HG03095 (cell line): ENCODE measurements around the gene MTARC2.
"Not testable (repeated sequence)": the region's sequence is repeated elsewhere in the genome, so short reads cannot be mapped to it uniquely, and the experiment has no call there.

Source experiments
- ATAC-seq: cut with Tn5 transposase; IDR thresholded peaks from one replicate; pipeline ENCODE4 v1.9.1; 2021; ENCODE audit warnings: moderate library complexity; ENCODE audit not compliant: unreplicated experiment

The MTARC2 gene

GRCh38 chr1:220732137-220732536 lies 16.0 kb upstream of the MTARC2 start:
- ATAC-seq, result no peak

GRCh38 chr1:220732621-220733020 lies 15.5 kb upstream of the MTARC2 start:
- no peak for ATAC-seq

GRCh38 chr1:220733086-220733601 lies 15.0 kb upstream of the MTARC2 start:
- peak; percentile 85 for ATAC-seq

- no peak for ATAC-seq
Measured at GRCh38 chr1:220734571-220735326, 13.4 kb upstream of the MTARC2 start.

GRCh38 chr1:220736283-220736682 lies 11.8 kb upstream of the MTARC2 start:
- ATAC-seq, result not testable (repeated sequence)

- ATAC-seq, result no peak
Measured at GRCh38 chr1:220741349-220741748, 6.8 kb upstream of the MTARC2 start.

- ATAC-seq, result no peak
Measured at GRCh38 chr1:220741825-220742224, 6.3 kb upstream of the MTARC2 start.

GRCh38 chr1:220742520-220742919 lies 5.6 kb upstream of the MTARC2 start:
- no peak for ATAC-seq

GRCh38 chr1:220746851-220747250 lies 1.3 kb upstream of the MTARC2 start:
- no peak for ATAC-seq

- ATAC-seq, result peak; percentile 18
Measured at GRCh38 chr1:220747437-220748088, 559 bp upstream of the MTARC2 start.

GRCh38 chr1:220748936-220749335 lies 814 bp downstream of the MTARC2 start:
- ATAC-seq, result no peak

- no peak for ATAC-seq
Measured at GRCh38 chr1:220750131-220750515, 2.0 kb downstream of the MTARC2 start.

GRCh38 chr1:220751111-220751510 lies 3.0 kb downstream of the MTARC2 start:
- ATAC-seq, result no peak

- no peak for ATAC-seq
Measured at GRCh38 chr1:220754212-220754917, 6.2 kb downstream of the MTARC2 start.

GRCh38 chr1:220754918-220755295 lies 6.8 kb downstream of the MTARC2 start:
- ATAC-seq, result no peak

- no peak for ATAC-seq
Measured at GRCh38 chr1:220755309-220755708, 7.2 kb downstream of the MTARC2 start.

- ATAC-seq, result no peak
Measured at GRCh38 chr1:220757441-220757840, 9.3 kb downstream of the MTARC2 start.

- ATAC-seq, result no peak
Measured at GRCh38 chr1:220759147-220759546, 11.0 kb downstream of the MTARC2 start.

- no peak for ATAC-seq
Measured at GRCh38 chr1:220761688-220762427, 13.7 kb downstream of the MTARC2 start.

- ATAC-seq, result no peak
Measured at GRCh38 chr1:220764757-220765156, 16.6 kb downstream of the MTARC2 start.
